D721Med (cell line): ENCODE measurements around the gene LANCL3.

ENCODE experiments used
- DNase-seq: peaks from one replicate; pipeline ENCODE4 v3.0.0; 2011; ENCODE audit warnings: low spot score; ENCODE audit not compliant: insufficient read length
- FAIRE-seq: peaks from 2 replicates; lab custom pipeline; 2011; peaks lifted over from hg19 to GRCh38; lab: Jason Lieb, UNC
- CTCF ChIP-seq: IDR thresholded peaks from 2 replicates; pipeline ENCODE4 v1.5.1; 2012; ENCODE audit warnings: mild to moderate bottlenecking, control low read depth; ENCODE audit not compliant: insufficient read depth; ENCODE audit errors: missing control alignments

Gene LANCL3

GRCh38 chrX:37659047-37659446, 87.6 kb downstream of the LANCL3 start:
- FAIRE-seq (no peak), DNase-seq (no peak)
- TF ChIP-seq CTCF, result no peak

GRCh38 chrX:37662181-37662580, 90.7 kb downstream of the LANCL3 start:
- no peak for TF ChIP-seq CTCF
- no peak for FAIRE-seq
- no peak for DNase-seq

GRCh38 chrX:37666516-37666915, 95.1 kb downstream of the LANCL3 start:
- TF ChIP-seq CTCF, result no peak
- DNase-seq (no peak), FAIRE-seq (no peak)

GRCh38 chrX:37667141-37667540, 95.7 kb downstream of the LANCL3 start:
- DNase-seq (no peak), FAIRE-seq (no peak)
- TF ChIP-seq CTCF, result no peak

- FAIRE-seq (no peak), DNase-seq (no peak)
- no peak for TF ChIP-seq CTCF
These were observed 101.1 kb downstream of the LANCL3 start for GRCh38 chrX:37672563-37672962.

GRCh38 chrX:37676811-37677210, 105.3 kb downstream of the LANCL3 start:
- FAIRE-seq (no peak), DNase-seq (no peak)
- no peak for TF ChIP-seq CTCF

GRCh38 chrX:37677243-37677642, 105.8 kb downstream of the LANCL3 start:
- no peak for FAIRE-seq
- TF ChIP-seq CTCF, result no peak
- no peak for DNase-seq
